Cortex of kidney (tissue), 1 donor: Measurements from ENCODE around the gene PRR13.

Source experiments
- DNase-seq: peaks from one replicate; lab custom pipeline; 2025; lab: John Stamatoyannopoulos, UW

The PRR13 gene

GRCh38 chr12:53493610-53494391 is 52.3 kb downstream of the PRR13 start:
- no peak for DNase-seq
